HCT116 (cell line): ENCODE data around the gene DRAXIN. TPM values are rescaled to one million over a fixed set of nuclear protein-coding genes. Genes with fewer than 3 reads are reported as not detected.

Experiments
- ATAC-seq: fragments of 200-7000 bp; cut with Tn5 transposase; 2 replicates; pipeline ENCODE4 v1.9.1; 2020; ENCODE audit warnings: mild to moderate bottlenecking, moderate library complexity
- BruUV-seq: library from RNA; stranded (reverse); fragments of 400-500 nt; replicated peaks from 2 replicates; lab custom pipeline; 2021; lab: Mats Ljungman, UMichigan
- CTCF ChIA-PET: fragments of 300-600 bp; sonication (Branson Sonifier 250); formaldehyde crosslinking; loops from one replicate; lab custom pipeline; 2021; ENCODE audit warnings: antibody characterized with exemption; lab: Charles Lee
- POLR2A ChIA-PET: fragments of 300-600, 350-600 bp; sonication (Branson Sonifier 250); formaldehyde crosslinking; loops from one replicate; lab custom pipeline; 2021; ENCODE audit warnings: antibody characterized with exemption; lab: Charles Lee
- RAD21 ChIA-PET, 2 experiments: fragments of 300-600 bp; sonication (Branson Sonifier 250); formaldehyde crosslinking; loops; one replicate each; lab custom pipeline; 2023; ENCODE audit warnings: low total read pairs in 2 of 2; ENCODE audit not compliant: uncharacterized antibody in 2 of 2, unreplicated experiment in 2 of 2, low non-redundant PET in 1 of 2; lab: Charles Lee
- DNase-seq: peaks from one replicate; pipeline ENCODE4 v3.0.0-alpha.2; 2010; ENCODE audit warnings: low read depth, low spot score
- H2AFZ ChIP-seq: fragments of 200-600 bp; shearing (Covaris generic), sonication (generic); 2 replicates; pipeline ENCODE4 v1.6.1; 2017; ENCODE audit warnings: low read depth, mixed run types, mixed read lengths, antibody characterized with exemption, low read length; ENCODE audit not compliant: poor library complexity, severe bottlenecking
- H3K27ac ChIP-seq: 2 replicates; pipeline ENCODE4 v1.5.1; 2012; ENCODE audit warnings: low read depth, low read length
- H3K27me3 ChIP-seq: fragments of 200-600 bp; sonication (generic); 2 replicates; pipeline ENCODE4 v1.6.1; 2016; ENCODE audit warnings: mixed run types, low read length, mixed read lengths; ENCODE audit not compliant: insufficient read depth
- H3K36me3 ChIP-seq, 2 experiments: fragments of 200-500 bp in 1 of 2; fragments of 200-600 bp in 1 of 2; sonication (Bioruptor generic) in 1 of 2; sonication (generic) in 1 of 2; 2 replicates each; pipeline versions ENCODE4 v1.5.1 to v1.6.1; 2014 to 2016; ENCODE audit warnings: low read length in 2 of 2, inconsistent platforms in 1 of 2, mixed read lengths in 1 of 2, mixed run types in 1 of 2; ENCODE audit not compliant: insufficient read depth in 2 of 2, control insufficient read depth in 1 of 2
- H3K4me1 ChIP-seq, 2 experiments: fragments of 200-600 bp in 1 of 2; sonication (generic) in 1 of 2; 2 replicates each; pipeline versions ENCODE4 v1.5.1 to v1.6.1; 2012 to 2017; ENCODE audit warnings: low read length in 2 of 2, inconsistent platforms in 1 of 2, mild to moderate bottlenecking in 1 of 2, mixed read lengths in 1 of 2, mixed run types in 1 of 2, moderate library complexity in 1 of 2; ENCODE audit not compliant: insufficient read depth in 2 of 2, control insufficient read depth in 1 of 2
- H3K4me2 ChIP-seq: fragments of 200-600 bp; sonication (generic); 2 replicates; pipeline ENCODE4 v1.6.1; 2017; ENCODE audit warnings: mixed run types, low read length, mixed read lengths
- H3K4me3 ChIP-seq, 2 experiments: fragments of 200-600 bp in 1 of 2; sonication (generic) in 1 of 2; replicated peaks in 1 of 2; 2 replicates each; pipeline ENCODE4 v1.5.1; 2011 to 2016; ENCODE audit warnings: low read length in 2 of 2, control low read depth in 1 of 2, low read depth in 1 of 2, mild to moderate bottlenecking in 1 of 2, mixed read lengths in 1 of 2, mixed run types in 1 of 2
- H3K79me2 ChIP-seq: fragments of 200-600 bp; sonication (generic); 2 replicates; pipeline ENCODE4 v1.6.1; 2017; ENCODE audit warnings: mild to moderate bottlenecking, mixed run types, low read length, moderate library complexity, mixed read lengths; ENCODE audit not compliant: insufficient read depth
- H3K9ac ChIP-seq: fragments of 200-600 bp; sonication (generic); 2 replicates; pipeline ENCODE4 v1.6.1; 2016; ENCODE audit warnings: low read length, mixed read lengths
- H3K9me2 ChIP-seq: fragments of 200-600 bp; sonication (generic), shearing (Covaris generic); 2 replicates; pipeline ENCODE4 v1.6.1; 2017; ENCODE audit warnings: mixed run types, mild to moderate bottlenecking, moderate library complexity; ENCODE audit not compliant: insufficient read depth
- H3K9me3 ChIP-seq, 2 experiments: fragments of 200-500 bp in 1 of 2; fragments of 200-600 bp in 1 of 2; sonication (Bioruptor generic) in 1 of 2; sonication (generic) in 1 of 2; 2 replicates each; pipeline ENCODE4 v1.6.1; 2014 to 2017; ENCODE audit warnings: low read length in 2 of 2, mixed read lengths in 2 of 2, inconsistent platforms in 1 of 2, low read depth in 1 of 2, mild to moderate bottlenecking in 1 of 2, mixed run types in 1 of 2, moderate library complexity in 1 of 2; ENCODE audit not compliant: control insufficient read depth in 1 of 2, insufficient read depth in 1 of 2
- H4K20me1 ChIP-seq: fragments of 200-600 bp; sonication (generic), shearing (Covaris generic); 2 replicates; pipeline ENCODE4 v1.6.1; 2017; ENCODE audit warnings: mixed run types, mild to moderate bottlenecking, moderate library complexity; ENCODE audit not compliant: insufficient read depth
- CEBPB ChIP-seq: IDR thresholded peaks from 2 replicates; pipeline ENCODE4 v1.6.1; 2012; ENCODE audit warnings: low read depth
- EGR1 ChIP-seq: IDR thresholded peaks from 2 replicates; pipeline ENCODE4 v1.6.1; 2012; ENCODE audit warnings: low read depth
- FOSL1 ChIP-seq: IDR thresholded peaks from 2 replicates; pipeline ENCODE4 v1.6.1; 2012; ENCODE audit warnings: low read depth
- JUND ChIP-seq: IDR thresholded peaks from 2 replicates; pipeline ENCODE4 v1.6.1; 2012
- RAD21 ChIP-seq: IDR thresholded peaks from 2 replicates; pipeline ENCODE4 v1.6.1; 2012; ENCODE audit warnings: low read depth, mild to moderate bottlenecking
- REST ChIP-seq: IDR thresholded peaks from 2 replicates; pipeline ENCODE4 v1.6.1; 2012; ENCODE audit warnings: low read depth
- SP1 ChIP-seq: IDR thresholded peaks from 2 replicates; pipeline ENCODE4 v1.6.1; 2012; ENCODE audit warnings: low read depth
- YY1 ChIP-seq: IDR thresholded peaks from 2 replicates; pipeline ENCODE4 v1.6.1; 2011; ENCODE audit warnings: low read length, low read depth, moderate library complexity, mild to moderate bottlenecking; ENCODE audit not compliant: insufficient replicate concordance; ENCODE audit errors: extremely low read depth
- ZBTB33 ChIP-seq: IDR thresholded peaks from 2 replicates; pipeline ENCODE4 v1.6.1; 2011; ENCODE audit warnings: mild to moderate bottlenecking, low read length, moderate library complexity; ENCODE audit not compliant: insufficient replicate concordance; ENCODE audit errors: extremely low read depth
- ZFX ChIP-seq: fragments of 450-650 bp; IDR thresholded peaks from 2 replicates; pipeline ENCODE4 v1.6.1; 2017
- intact Hi-C: fragments of 100-400 bp; cut with micrococcal nuclease; formaldehyde crosslinking; loops from 2 replicates; pipeline ENCODE4 v1.10.0; 2022
- total RNA-seq: library from RNA; stranded (reverse); gene quantifications from one replicate; pipeline ENCODE4 v1.2.1, GENCODE V29; 2021; ENCODE audit not compliant: unreplicated experiment

Gene DRAXIN
- total RNA-seq, 1 experiment from 2014 or later = 0.47 TPM

GRCh38 chr1:11657654-11658053 is 33.9 kb upstream of the DRAXIN start:
- ChIA-PET RAD21 (no interaction called here), POLR2A (no interaction called here), CTCF (no interaction called here)
- ATAC-seq = no peak
- Histone ChIP-seq H3K4me1 (peaks cover 13 to 31% of the 10 kb centered on the region in 2 experiments), H3K4me2 (no peak overlapping the region)
- no peak for TF ChIP-seq ZFX
- TF ChIP-seq JUND = no peak
- TF ChIP-seq YY1 = no peak
- TF ChIP-seq EGR1 = no peak
- no peak for TF ChIP-seq REST
- TF ChIP-seq FOSL1 = no peak
- no peak for TF ChIP-seq SP1
- no peak for TF ChIP-seq ZBTB33
- no peak for TF ChIP-seq RAD21
- TF ChIP-seq CEBPB = no peak
- TF ChIP-seq, all 23 proteins: peak for 0
- Histone ChIP-seq H3K79me2 (peaks cover 10% of the 10 kb centered on the region; the same call in 1 of the 2 replicates), H3K27ac (no peak overlapping the region), H3K36me3 (peaks cover 19 to 24% of the 10 kb centered on the region in 2 experiments), H3K27me3 (no peaks in the 10 kb centered on the region), H3K9me3 (no peaks in the 10 kb centered on the region), H3K9ac (no peak overlapping the region), H3K9me2 (no peaks in the 10 kb centered on the region), H4K20me1 (no peaks in the 10 kb centered on the region), H2AFZ (no peak overlapping the region), H3K4me3 (no peak overlapping the region)
- DNase-seq = no peak
- intact Hi-C loops = no loop called here
- BruUV-seq = no TSS peak
